GM12872 (cell line): Measurements from ENCODE around the gene MGMT.

Experiments
- TF ChIP-seq, protein P1 (sequence below): IDR thresholded peaks from 3 replicates; pipeline ENCODE4 v1.5.1; 2011; ENCODE audit warnings: low read depth, mild to moderate bottlenecking, low read length, moderate library complexity; ENCODE audit not compliant: insufficient read depth

Gene MGMT

DNA sequence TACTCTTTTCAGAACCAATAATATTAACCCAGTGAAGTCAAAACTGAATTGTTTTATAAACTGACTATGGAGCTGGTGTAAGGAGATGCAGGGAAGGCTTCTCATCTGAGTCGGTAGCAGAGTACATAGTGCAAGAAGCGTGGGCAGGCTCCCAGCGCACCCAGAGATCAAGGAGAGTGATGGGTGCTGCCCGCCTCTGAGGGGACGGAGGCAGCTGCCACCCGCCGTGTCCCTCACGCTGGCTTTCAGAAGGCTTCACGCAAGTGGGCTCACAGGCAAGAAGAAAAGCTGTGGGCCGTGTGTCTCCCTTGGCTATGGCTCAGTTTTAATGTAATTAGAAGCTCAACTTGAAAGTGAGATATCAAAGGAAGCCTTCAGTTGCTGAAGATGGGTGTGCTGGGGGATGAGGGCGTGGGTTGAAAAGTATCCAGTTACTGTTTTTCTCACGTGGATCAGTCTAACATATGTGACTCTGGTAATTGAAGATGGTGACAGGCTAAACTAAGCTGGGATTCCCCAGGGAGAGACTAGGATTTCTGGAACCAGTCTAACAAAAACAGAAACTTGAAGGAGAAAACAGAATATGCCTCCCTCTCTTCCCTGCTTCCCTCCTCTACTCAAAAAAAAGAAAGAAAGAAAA, 159.9 kb downstream of the MGMT start:
- TF ChIP-seq, protein P1, sequence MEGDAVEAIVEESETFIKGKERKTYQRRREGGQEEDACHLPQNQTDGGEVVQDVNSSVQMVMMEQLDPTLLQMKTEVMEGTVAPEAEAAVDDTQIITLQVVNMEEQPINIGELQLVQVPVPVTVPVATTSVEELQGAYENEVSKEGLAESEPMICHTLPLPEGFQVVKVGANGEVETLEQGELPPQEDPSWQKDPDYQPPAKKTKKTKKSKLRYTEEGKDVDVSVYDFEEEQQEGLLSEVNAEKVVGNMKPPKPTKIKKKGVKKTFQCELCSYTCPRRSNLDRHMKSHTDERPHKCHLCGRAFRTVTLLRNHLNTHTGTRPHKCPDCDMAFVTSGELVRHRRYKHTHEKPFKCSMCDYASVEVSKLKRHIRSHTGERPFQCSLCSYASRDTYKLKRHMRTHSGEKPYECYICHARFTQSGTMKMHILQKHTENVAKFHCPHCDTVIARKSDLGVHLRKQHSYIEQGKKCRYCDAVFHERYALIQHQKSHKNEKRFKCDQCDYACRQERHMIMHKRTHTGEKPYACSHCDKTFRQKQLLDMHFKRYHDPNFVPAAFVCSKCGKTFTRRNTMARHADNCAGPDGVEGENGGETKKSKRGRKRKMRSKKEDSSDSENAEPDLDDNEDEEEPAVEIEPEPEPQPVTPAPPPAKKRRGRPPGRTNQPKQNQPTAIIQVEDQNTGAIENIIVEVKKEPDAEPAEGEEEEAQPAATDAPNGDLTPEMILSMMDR = no peak

- TF ChIP-seq, protein P1 = no peak
Observed at GRCh38 chr10:129627442-129627841, 160.4 kb downstream of the MGMT start.

DNA sequence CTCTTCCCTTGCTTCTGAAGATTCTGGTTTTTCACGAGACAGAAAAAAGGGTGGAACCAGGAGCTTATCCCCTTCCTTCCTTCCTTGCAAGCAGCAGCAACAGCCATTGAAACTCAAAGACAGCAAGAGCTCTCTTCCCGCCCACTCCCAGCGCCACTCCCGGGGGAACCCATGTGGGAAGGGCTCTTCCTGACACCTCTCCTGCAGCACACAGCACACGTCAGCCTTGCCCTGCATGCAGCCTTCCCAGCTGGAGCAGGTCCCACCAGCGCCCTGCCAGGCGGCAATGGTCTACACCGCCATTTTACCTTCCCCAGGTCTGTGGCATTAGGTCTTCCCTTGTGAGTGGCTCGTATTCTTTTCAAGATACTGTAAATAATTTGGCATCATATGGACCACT, 161.8 kb downstream of the MGMT start:
- TF ChIP-seq, protein P1 = no peak

GRCh38 chr10:129629911-129630310, 162.9 kb downstream of the MGMT start:
- TF ChIP-seq, protein P1 = no peak

GRCh38 chr10:129631006-129631405, 164.0 kb downstream of the MGMT start:
- TF ChIP-seq, protein P1 = no peak

DNA sequence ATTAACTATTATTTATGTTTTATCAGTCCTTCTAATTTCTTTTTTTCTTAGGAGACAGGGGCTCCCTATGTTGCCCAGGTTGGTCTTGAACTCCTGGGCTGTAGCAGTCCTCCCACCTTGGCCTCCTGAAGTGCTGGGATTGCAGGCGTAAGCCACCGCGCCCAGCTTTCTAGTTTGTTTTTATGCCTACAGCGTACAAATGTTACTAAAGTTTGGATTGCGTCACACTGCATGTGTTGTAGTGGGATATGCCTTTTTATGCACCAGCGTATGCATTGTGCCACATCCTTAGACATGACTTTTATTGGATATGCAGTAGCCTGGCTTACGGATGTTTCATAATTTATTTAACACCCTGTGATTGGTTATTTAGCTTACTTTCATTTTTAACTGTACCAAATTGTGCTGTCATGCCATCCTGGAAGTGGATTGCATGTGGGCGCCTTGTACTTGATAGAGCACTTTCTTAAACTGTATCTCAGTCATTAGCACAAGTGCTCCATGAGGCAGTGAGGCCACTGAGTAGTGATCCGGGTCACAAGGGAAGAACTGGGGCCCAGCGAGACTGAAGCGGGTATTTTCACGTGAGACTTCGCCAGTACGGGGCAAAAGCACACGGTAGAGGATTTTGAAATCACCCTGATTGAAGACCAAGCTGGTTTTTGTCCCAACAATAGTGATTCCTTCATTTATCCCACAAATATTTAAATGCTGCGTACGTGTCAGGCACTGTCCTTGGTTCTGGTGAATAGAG, 165.0 kb downstream of the MGMT start:
- TF ChIP-seq, protein P1 = no peak

DNA sequence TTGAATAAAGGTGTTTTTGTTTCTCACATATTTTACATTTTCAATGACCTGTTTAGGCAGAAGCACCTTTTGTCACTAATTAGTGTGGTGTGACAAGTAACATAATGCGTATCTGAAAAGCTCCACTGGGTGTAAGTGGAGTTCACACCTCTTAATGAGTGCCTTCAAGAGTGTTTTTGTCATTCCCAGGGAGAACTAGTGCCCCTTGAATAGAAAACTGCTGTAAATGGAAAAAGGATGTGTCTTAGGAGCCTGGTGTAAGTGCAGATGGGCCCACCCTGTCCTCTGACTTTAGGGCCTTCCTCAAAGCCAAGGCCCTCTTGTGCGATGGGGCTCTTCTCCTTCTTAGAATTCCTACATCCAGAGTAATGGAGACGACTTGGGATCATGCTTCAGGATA, 170.0 kb downstream of the MGMT start:
- TF ChIP-seq, protein P1 = no peak
